GM12875 (cell line): ENCODE results near the gene TOX3.

Experiments used
- H3K4me3 ChIP-seq: one replicate; pipeline ENCODE4 v1.5.1; 2011; ENCODE audit warnings: low read depth, low read length, control low read depth
- CTCF ChIP-seq: IDR thresholded peaks from 2 replicates; pipeline ENCODE4 v1.5.1; 2011; ENCODE audit warnings: low read depth, mild to moderate bottlenecking, control low read depth, inconsistent platforms, low read length, moderate library complexity, borderline replicate concordance; ENCODE audit not compliant: insufficient read depth

The TOX3 gene

GRCh38 chr16:52526830-52527229, 20.1 kb downstream of the TOX3 start:
- no peak overlapping the region for H3K4me3 ChIP-seq
- no peak for TF ChIP-seq CTCF

- TF ChIP-seq CTCF: no peak
- H3K4me3 ChIP-seq: no peak overlapping the region
These were observed 20.7 kb downstream of the TOX3 start for GRCh38 chr16:52526116-52526828.

GRCh38 chr16:52521570-52521969, 25.4 kb downstream of the TOX3 start:
- no peak for TF ChIP-seq CTCF
- H3K4me3 ChIP-seq: no peak overlapping the region

- no peak for TF ChIP-seq CTCF
- H3K4me3 ChIP-seq: no peak overlapping the region
These were observed 28.1 kb downstream of the TOX3 start for GRCh38 chr16:52518884-52519283.

- no peak for TF ChIP-seq CTCF
- H3K4me3 ChIP-seq: no peak overlapping the region
These were observed 31.8 kb downstream of the TOX3 start for GRCh38 chr16:52515068-52515671.

GRCh38 chr16:52512297-52512987, 34.5 kb downstream of the TOX3 start:
- H3K4me3 ChIP-seq: no peak overlapping the region
- no peak for TF ChIP-seq CTCF
